PC-9 (cell line): ENCODE data around the gene PRDM16.

Source experiments
- CTCF ChIP-seq: fragments of 200-600 bp; sonication (generic); conservative IDR thresholded peaks from 2 replicates; pipeline ENCODE4 v1.6.1; 2017; ENCODE audit warnings: mixed run types, antibody characterized with exemption, mild to moderate bottlenecking, moderate library complexity
- EZH2 ChIP-seq: fragments of 200-600 bp; sonication (generic); IDR thresholded peaks from 2 replicates; pipeline ENCODE4 v1.8.0; 2017; ENCODE audit warnings: antibody characterized with exemption, low read depth

GRCh38 chr1:3221112-3222041 is 152.4 kb downstream of the PRDM16 start:
- no peak for TF ChIP-seq CTCF
- TF ChIP-seq EZH2, result no peak
